H9 (cell line): ENCODE data around the gene KCNMB1. TPM values are rescaled to one million over a fixed set of nuclear protein-coding genes. Genes with fewer than 3 reads are reported as not detected.

ENCODE experiments used
- DNase-seq: peaks from one replicate; pipeline ENCODE4 v3.0.0-alpha.2; 2017
- H2AFZ ChIP-seq: one replicate; pipeline ENCODE4 v1.6.1; 2013; ENCODE audit warnings: mild to moderate bottlenecking, low read length, control low read depth, moderate library complexity
- H2AK5ac ChIP-seq: 2 replicates; pipeline ENCODE4 v1.6.1; 2013; ENCODE audit warnings: low read length, control low read depth, mixed read lengths; ENCODE audit not compliant: insufficient read length
- H2BK120ac ChIP-seq: one replicate; pipeline ENCODE4 v1.6.1; 2013; ENCODE audit warnings: low read depth, mild to moderate bottlenecking, low read length, control low read depth, inconsistent platforms; ENCODE audit not compliant: poor library complexity, severe bottlenecking
- H2BK12ac ChIP-seq: 2 replicates; pipeline ENCODE4 v1.6.1; 2013; ENCODE audit warnings: low read length, control low read depth, mixed read lengths, low read depth; ENCODE audit not compliant: insufficient read length
- H2BK15ac ChIP-seq: 2 replicates; pipeline ENCODE4 v1.6.1; 2013; ENCODE audit warnings: low read depth, low read length, control low read depth
- H2BK20ac ChIP-seq: one replicate; pipeline ENCODE4 v1.6.1; 2013; ENCODE audit warnings: low read depth, mild to moderate bottlenecking, low read length, control low read depth, inconsistent platforms; ENCODE audit not compliant: poor library complexity, severe bottlenecking
- H2BK5ac ChIP-seq: 2 replicates; pipeline ENCODE4 v1.6.1; 2013; ENCODE audit warnings: low read length, control low read depth, mixed read lengths; ENCODE audit not compliant: insufficient read length
- H3K14ac ChIP-seq: 2 replicates; pipeline ENCODE4 v1.6.1; 2013; ENCODE audit warnings: low read length, control low read depth; ENCODE audit not compliant: insufficient read depth
- H3K18ac ChIP-seq: 2 replicates; pipeline ENCODE4 v1.6.1; 2013; ENCODE audit warnings: low read depth, mild to moderate bottlenecking, mixed read lengths, low read length, control low read depth; ENCODE audit not compliant: insufficient read length
- H3K23ac ChIP-seq: 2 replicates; pipeline ENCODE4 v1.6.1; 2013; ENCODE audit warnings: low read length, control low read depth, mixed read lengths, low read depth; ENCODE audit not compliant: insufficient read length
- H3K23me2 ChIP-seq: 2 replicates; pipeline ENCODE4 v1.6.1; 2013; ENCODE audit warnings: low read depth, mild to moderate bottlenecking, mixed read lengths, low read length, control low read depth; ENCODE audit not compliant: insufficient read length, poor library complexity, severe bottlenecking
- H3K27ac ChIP-seq: 2 replicates; pipeline ENCODE4 v1.5.1; 2013; ENCODE audit warnings: low read length, control low read depth, mixed read lengths, low read depth; ENCODE audit not compliant: insufficient read length
- H3K27me3 ChIP-seq: 2 replicates; pipeline ENCODE4 v1.6.1; 2013; ENCODE audit warnings: low read length, control low read depth, inconsistent platforms; ENCODE audit not compliant: insufficient read depth
- H3K4ac ChIP-seq: 2 replicates; pipeline ENCODE4 v1.6.1; 2013; ENCODE audit warnings: low read depth, mild to moderate bottlenecking, control low read depth, inconsistent platforms, low read length, moderate library complexity
- H3K4me1 ChIP-seq: 2 replicates; pipeline ENCODE4 v1.6.1; 2013; ENCODE audit warnings: low read length, control low read depth, inconsistent platforms; ENCODE audit not compliant: insufficient read depth
- H3K4me2 ChIP-seq: 2 replicates; pipeline ENCODE4 v1.6.1; 2013; ENCODE audit warnings: low read length, control low read depth, mixed read lengths; ENCODE audit not compliant: insufficient read length, insufficient read depth
- H3K56ac ChIP-seq: 2 replicates; pipeline ENCODE4 v1.6.1; 2013; ENCODE audit warnings: low read depth, mild to moderate bottlenecking, mixed read lengths, low read length, control low read depth; ENCODE audit not compliant: insufficient read length
- H3K79me1 ChIP-seq: 2 replicates; pipeline ENCODE4 v1.6.1; 2013; ENCODE audit warnings: low read depth, mild to moderate bottlenecking, moderate library complexity, low read length, control low read depth, inconsistent platforms; ENCODE audit not compliant: insufficient read depth, poor library complexity, severe bottlenecking
- H3K79me2 ChIP-seq: 2 replicates; pipeline ENCODE4 v1.6.1; 2013; ENCODE audit warnings: low read length, control low read depth, inconsistent platforms; ENCODE audit not compliant: insufficient read depth
- H3K9ac ChIP-seq: 2 replicates; pipeline ENCODE4 v1.6.1; 2013; ENCODE audit warnings: low read length, control low read depth, mixed read lengths; ENCODE audit not compliant: insufficient read length; ENCODE audit errors: extremely low read depth
- H3K9me3 ChIP-seq: one replicate; pipeline ENCODE4 v1.6.1; 2013; ENCODE audit warnings: low read depth, low read length, inconsistent platforms; ENCODE audit not compliant: control insufficient read depth
- H3T11ph ChIP-seq: one replicate; pipeline ENCODE4 v1.6.1; 2013; ENCODE audit warnings: mild to moderate bottlenecking, low read length, control low read depth, inconsistent platforms
- H4K20me1 ChIP-seq: one replicate; pipeline ENCODE4 v1.6.1; 2013; ENCODE audit not compliant: control insufficient read depth, insufficient read length, insufficient read depth
- H4K5ac ChIP-seq: 2 replicates; pipeline ENCODE4 v1.6.1; 2013; ENCODE audit warnings: low read depth, mild to moderate bottlenecking, mixed read lengths, low read length, control low read depth; ENCODE audit not compliant: insufficient read length
- H4K8ac ChIP-seq: replicated peaks from 2 replicates; pipeline ENCODE4 v1.6.1; 2013; ENCODE audit warnings: low read length, control low read depth, mixed read lengths, low read depth; ENCODE audit not compliant: insufficient read length
- H4K91ac ChIP-seq: 2 replicates; pipeline ENCODE4 v1.6.1; 2013; ENCODE audit warnings: low read depth, mild to moderate bottlenecking, moderate library complexity, mixed read lengths, low read length, control low read depth; ENCODE audit not compliant: insufficient read length
- H3K27ac Mint-ChIP-seq, 3 experiments: 2 replicates in 2 of 3; 3 replicates in 1 of 3; pipeline ENCODE4 v1.8.0; 2020 to 2021; ENCODE audit warnings: mixed read lengths in 3 of 3, mild to moderate bottlenecking in 1 of 3, moderate library complexity in 1 of 3
- H3K27me3 Mint-ChIP-seq: 2 replicates; pipeline ENCODE4 v1.8.0; 2021; ENCODE audit warnings: low read depth, mild to moderate bottlenecking, moderate library complexity, mixed read lengths
- H3K36me3 Mint-ChIP-seq, 3 experiments: 2 replicates in 2 of 3; 3 replicates in 1 of 3; pipeline ENCODE4 v1.8.0; 2020 to 2021; ENCODE audit warnings: low read depth in 3 of 3, mixed read lengths in 3 of 3; ENCODE audit not compliant: insufficient read depth in 1 of 3
- H3K4me1 Mint-ChIP-seq, 2 experiments: 2 replicates each; pipeline ENCODE4 v1.8.0; 2020; ENCODE audit warnings: mixed read lengths in 2 of 2
- H3K4me3 Mint-ChIP-seq, 2 experiments: 2 replicates in 1 of 2; 3 replicates in 1 of 2; pipeline ENCODE4 v1.8.0; 2020 to 2021; ENCODE audit warnings: mild to moderate bottlenecking in 2 of 2, mixed read lengths in 2 of 2, moderate library complexity in 1 of 2
- H3K9me3 Mint-ChIP-seq, 2 experiments: 2 replicates in 1 of 2; 3 replicates in 1 of 2; pipeline ENCODE4 v1.8.0; 2020; ENCODE audit warnings: mild to moderate bottlenecking in 2 of 2, mixed read lengths in 2 of 2, moderate library complexity in 1 of 2
- CTCF ChIP-seq: fragments of 200-600 bp; sonication (generic); conservative IDR thresholded peaks from 3 replicates; pipeline ENCODE4 v1.8.0; 2021; ENCODE audit warnings: antibody characterized with exemption, mild to moderate bottlenecking
- WGBS: extraction: QIAGEN DNeasy Blood & Tissue Kit; methylation state at CpG from one replicate; pipeline ENCODE4 v1.1.7; 2013; ENCODE audit warnings: missing lambda C conversion rate, low lambda C conversion rate, mixed read lengths; ENCODE audit not compliant: insufficient read length; ENCODE audit errors: extremely low coverage; 5-methylcytosine and 5-hydroxymethylcytosine counted together
- total RNA-seq: library from RNA; stranded (reverse); gene quantifications from 2 replicates; pipeline ENCODE4 v1.2.1, GENCODE V29; 2021

Gene KCNMB1
- total RNA-seq, 1 experiment from 2014 or later = 0.28 TPM

GRCh38 chr5:170336065-170336464, 53.1 kb downstream of the KCNMB1 start:
- Mint-ChIP-seq H3K36me3 (peaks cover 0 to 9% (median 0%) of the 10 kb centered on the region in 3 experiments; a peak in 2 of 7 replicates), H3K27me3 (peaks cover 4% of the 10 kb centered on the region), H3K27ac (no peak overlapping the region), H3K9me3 (peaks cover 5 to 7% of the 10 kb centered on the region in 2 experiments; a peak in 3 of 5 replicates), H3K4me1 (peaks cover 72 to 84% of the 10 kb centered on the region in 2 experiments), H3K4me3 (no peak overlapping the region)
- H3K4ac ChIP-seq = no peak overlapping the region
- H2BK5ac ChIP-seq = no peak overlapping the region
- H3K27me3 ChIP-seq = no peaks in the 10 kb centered on the region
- H3K79me1 ChIP-seq = no peaks in the 10 kb centered on the region
- no peak overlapping the region for H2BK15ac ChIP-seq
- no peak overlapping the region for H4K5ac ChIP-seq
- no peaks in the 10 kb centered on the region for H3K23me2 ChIP-seq
- no peak overlapping the region for H3K18ac ChIP-seq
- TF ChIP-seq CTCF = no peak
- H3T11ph ChIP-seq = no peak overlapping the region
- no peak overlapping the region for H3K23ac ChIP-seq
- H4K20me1 ChIP-seq = no peaks in the 10 kb centered on the region
- H2AK5ac ChIP-seq = no peak overlapping the region
- peaks cover 3% of the 10 kb centered on the region for H3K9me3 ChIP-seq
- no peak overlapping the region for H2BK20ac ChIP-seq
- no peak overlapping the region for H4K8ac ChIP-seq
- H2BK12ac ChIP-seq = no peak overlapping the region
- H3K56ac ChIP-seq = no peak overlapping the region
- H3K9ac ChIP-seq = no peak overlapping the region
- no peaks in the 10 kb centered on the region for H3K79me2 ChIP-seq
- H4K91ac ChIP-seq = no peak overlapping the region
- H3K4me2 ChIP-seq = no peak overlapping the region
- no CpG with 5 or more reads among the region's 6 CpGs for WGBS
- H2BK120ac ChIP-seq = no peak overlapping the region
- DNase-seq = no peak
- no peak overlapping the region for H3K27ac ChIP-seq
- peaks cover 12% of the 10 kb centered on the region; the same call in 1 of the 2 replicates for H3K4me1 ChIP-seq
- H2AFZ ChIP-seq = no peak overlapping the region
- H3K14ac ChIP-seq = no peak overlapping the region
